GM12874 (cell line): ENCODE measurements around the gene FGF8.

Source experiments
- TF ChIP-seq, protein P1 (sequence below): IDR thresholded peaks from 2 replicates; pipeline ENCODE4 v1.5.1; 2011; ENCODE audit warnings: low read depth, mild to moderate bottlenecking, control low read depth, low read length, moderate library complexity; ENCODE audit not compliant: insufficient read depth

The FGF8 gene

DNA sequence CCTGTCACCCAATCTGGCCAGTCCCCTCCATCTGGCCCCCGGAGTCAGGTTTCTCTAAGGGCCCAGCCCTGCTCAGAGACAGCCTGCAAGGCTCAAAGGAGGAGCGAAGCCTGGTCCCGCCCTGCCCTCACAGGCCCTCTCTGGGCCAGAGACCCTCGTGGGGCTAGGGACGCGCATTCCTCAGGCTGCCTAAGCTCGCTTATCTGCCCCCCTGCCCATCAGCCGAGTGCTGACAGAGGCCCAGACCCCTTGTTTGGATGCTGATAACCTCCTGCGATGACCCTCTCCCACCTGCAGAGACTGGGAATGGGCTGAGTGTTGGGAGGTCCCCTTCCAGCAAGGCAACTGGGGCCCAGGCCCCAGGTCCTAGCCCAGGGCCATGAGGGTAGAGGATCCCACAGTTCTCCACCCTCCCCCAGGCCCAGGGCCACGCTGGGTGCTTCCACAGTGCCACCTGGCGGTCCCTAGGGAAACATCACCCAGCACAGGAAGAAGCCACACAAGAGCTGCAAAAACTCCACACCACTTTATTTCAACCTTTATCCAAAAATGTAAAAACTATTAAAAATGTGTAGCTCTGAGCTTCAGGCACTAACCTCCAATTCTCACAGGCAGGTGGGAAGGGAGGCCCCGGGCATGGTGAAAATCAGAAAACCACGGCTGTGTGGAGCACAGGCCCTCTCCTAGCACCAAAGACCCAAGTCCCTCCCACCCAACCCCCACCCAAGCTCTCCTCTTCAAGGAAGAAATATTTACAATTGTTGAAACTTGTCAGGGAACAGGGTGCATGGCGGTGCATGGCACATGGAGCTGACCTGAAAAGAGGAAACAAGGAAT lies 5.1 kb upstream of the FGF8 start:
- TF ChIP-seq, protein P1, sequence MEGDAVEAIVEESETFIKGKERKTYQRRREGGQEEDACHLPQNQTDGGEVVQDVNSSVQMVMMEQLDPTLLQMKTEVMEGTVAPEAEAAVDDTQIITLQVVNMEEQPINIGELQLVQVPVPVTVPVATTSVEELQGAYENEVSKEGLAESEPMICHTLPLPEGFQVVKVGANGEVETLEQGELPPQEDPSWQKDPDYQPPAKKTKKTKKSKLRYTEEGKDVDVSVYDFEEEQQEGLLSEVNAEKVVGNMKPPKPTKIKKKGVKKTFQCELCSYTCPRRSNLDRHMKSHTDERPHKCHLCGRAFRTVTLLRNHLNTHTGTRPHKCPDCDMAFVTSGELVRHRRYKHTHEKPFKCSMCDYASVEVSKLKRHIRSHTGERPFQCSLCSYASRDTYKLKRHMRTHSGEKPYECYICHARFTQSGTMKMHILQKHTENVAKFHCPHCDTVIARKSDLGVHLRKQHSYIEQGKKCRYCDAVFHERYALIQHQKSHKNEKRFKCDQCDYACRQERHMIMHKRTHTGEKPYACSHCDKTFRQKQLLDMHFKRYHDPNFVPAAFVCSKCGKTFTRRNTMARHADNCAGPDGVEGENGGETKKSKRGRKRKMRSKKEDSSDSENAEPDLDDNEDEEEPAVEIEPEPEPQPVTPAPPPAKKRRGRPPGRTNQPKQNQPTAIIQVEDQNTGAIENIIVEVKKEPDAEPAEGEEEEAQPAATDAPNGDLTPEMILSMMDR: peak; percentile 93

DNA sequence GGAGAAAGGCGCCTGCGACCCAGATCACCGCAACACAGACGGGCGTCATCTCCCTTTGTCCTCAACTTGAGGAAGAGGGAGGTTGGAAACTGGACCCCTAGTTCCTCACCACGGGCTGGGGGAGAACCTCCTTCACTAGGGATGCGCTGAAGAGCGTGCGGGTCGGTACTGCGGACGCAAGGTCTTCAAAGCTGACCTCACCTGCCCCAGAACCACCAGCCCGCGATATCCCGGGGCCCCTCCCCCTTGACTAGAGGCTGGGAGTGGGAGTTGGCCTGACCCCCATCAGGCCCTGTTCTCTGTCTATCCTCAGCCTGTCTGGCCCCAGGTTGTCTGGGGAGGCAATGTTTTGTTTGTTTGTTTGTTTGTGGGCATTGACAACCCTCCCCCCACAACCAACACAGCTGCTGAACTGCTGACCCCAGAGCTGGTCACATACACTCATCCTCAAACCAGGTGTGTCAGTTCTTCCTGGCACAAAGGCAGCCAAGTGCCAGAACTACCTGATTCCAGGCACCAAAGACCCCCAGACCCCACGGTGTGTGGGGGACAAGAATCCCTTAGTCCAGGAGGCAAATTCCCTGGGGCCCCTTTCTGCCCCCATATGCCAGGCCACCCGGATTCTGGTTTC lies 4.4 kb upstream of the FGF8 start:
- TF ChIP-seq, protein P1: no peak

DNA sequence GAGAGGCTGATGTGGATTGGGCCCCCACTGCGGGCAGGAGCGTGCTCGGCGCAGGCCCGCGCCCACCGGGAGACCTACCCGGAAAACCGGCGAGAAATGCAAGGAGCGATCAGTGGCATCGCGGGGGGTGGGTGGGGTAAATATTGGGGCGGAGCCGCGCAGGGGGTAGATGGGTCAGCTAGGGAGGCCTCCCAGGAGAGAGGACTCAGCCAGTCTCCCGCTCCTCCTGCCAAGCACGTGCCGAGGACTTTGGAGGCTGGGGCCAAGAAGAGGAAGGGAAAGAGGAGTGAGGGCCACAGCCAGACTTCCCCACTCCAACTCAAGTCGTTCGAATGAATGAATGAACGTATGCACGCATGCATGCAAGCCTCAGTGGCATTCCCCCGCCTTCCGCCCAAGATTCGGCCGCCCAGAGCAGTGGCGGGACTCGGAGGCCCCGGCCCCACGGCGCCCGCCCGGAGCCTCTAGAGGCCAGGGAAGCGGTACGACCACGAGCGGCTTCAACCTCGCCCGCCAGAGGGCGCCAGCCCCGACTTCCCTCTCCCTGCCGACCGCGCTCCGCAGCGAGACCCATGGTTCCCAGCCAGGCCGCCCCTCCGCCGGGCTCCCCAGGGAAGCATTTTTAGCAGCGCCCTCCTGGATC lies 3.8 kb upstream of the FGF8 start:
- TF ChIP-seq, protein P1: peak; percentile 98

DNA sequence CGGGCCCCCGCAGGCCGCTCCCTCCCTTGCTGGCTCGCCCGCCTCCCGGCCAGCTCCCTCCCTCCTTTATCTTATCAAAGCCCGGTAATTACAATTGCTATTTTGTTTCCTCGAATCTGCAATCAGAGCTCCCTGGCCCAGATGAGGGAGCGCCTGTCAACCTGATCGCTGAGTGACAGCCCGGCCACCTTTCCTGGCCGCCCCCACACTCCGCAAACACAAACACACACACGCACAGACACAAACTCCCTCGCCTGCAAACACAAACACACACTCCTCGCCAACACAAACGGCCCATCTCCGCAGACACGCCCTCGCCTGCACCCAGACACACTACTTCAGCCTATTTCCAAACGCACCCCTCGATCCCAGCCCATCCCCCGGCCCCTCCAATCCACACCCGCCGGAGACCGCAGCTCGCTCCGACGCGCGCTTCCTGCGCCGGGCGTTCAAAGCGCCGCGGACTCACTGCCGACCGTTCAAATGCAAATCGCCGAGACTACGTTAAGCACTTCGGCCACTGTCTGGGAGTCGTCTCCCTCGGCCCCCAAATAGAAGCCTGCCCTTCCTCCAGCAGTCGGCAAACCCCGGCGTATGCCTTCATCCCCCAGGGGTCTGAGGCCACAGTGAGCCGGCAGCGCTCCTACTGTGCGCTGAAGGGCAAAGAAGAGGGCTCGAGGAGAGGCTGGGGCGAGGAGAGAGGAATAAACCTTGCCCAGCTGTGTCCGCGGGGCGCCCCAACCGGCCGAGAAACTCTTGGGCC lies 3.0 kb upstream of the FGF8 start:
- TF ChIP-seq, protein P1: no peak

DNA sequence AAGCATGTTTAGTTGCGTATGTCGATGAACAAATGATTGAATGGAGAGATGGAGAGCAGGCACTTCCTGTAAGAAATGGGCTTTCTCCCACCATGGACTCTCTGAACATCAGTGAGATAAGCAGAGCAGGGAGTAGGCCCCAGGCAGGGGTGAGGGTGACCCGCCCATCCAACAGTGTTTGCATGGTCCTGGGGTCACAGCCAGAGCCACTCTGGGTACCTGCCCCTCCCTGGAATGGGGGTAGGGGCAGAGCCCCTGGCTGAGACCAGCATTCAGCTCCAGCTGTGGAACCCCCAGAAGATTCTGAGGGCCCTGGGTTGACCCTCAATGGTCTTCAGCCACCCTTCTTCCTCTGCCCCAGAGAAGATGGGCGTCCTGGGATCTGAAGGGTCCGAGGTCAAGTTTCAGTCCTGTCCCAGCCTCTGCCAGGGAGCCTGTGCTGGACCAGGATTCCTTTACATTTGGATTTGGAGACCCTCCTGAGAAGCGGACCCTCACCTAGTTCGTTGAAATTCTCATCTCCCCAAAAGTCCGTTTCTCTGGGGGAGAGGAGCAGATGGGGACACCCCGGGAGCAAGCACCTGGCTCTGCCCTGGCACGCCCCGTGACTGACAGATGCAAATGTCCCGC lies 2.4 kb upstream of the FGF8 start:
- TF ChIP-seq, protein P1: no peak

DNA sequence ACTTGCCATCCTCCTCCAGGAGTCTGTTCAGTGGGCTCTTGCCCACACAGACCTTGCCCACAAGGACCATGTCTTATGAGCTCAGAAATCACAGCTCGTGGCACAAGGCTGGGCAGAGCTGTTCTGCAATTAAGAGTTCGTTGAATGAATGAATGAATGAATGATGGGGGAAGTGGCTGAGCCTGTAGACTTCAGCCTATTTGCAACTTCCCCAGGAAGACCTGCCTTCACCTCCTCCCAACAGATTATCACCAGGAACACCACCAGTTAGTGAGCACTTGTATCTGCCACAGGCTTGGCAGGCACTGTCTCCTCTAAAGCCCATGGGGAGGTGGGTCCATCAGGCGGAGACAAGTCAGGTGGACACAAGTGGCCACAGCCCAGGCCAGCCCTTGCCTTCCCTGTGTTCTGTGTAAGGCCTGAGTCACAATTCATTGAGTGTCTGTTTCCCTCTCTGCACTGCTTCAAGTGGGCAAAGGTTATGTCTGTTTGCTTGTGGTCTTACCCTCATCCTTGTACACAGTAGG lies 1.8 kb upstream of the FGF8 start:
- TF ChIP-seq, protein P1: no peak
